GM23338 (cell line): Measurements from ENCODE around the gene GLI1.

ENCODE experiments used
- EZH2phosphoT487 ChIP-seq: fragments of 200-600 bp; sonication (generic); IDR thresholded peaks from one replicate; pipeline ENCODE4 v1.8.1; 2018; ENCODE audit warnings: antibody characterized with exemption; ENCODE audit not compliant: unreplicated experiment
- POLR2AphosphoS5 ChIP-seq: IDR thresholded peaks from 2 replicates; pipeline ENCODE4 v1.6.1; 2016; ENCODE audit warnings: antibody characterized with exemption, low read depth
- ZNF114 ChIP-seq: fragments of 250-450 bp; sonication (Bioruptor Pico); IDR thresholded peaks from 2 replicates; pipeline ENCODE4 v1.5.0; 2020; ENCODE audit warnings: mild to moderate bottlenecking, moderate library complexity
- TF ChIP-seq, protein P1 (sequence below): IDR thresholded peaks from one replicate; pipeline ENCODE4 v1.6.1; 2018; ENCODE audit warnings: antibody characterized with exemption; ENCODE audit not compliant: unreplicated experiment
- TF ChIP-seq, protein P2 (sequence below), 2 experiments: fragments of 200-600 bp in 1 of 2; sonication (generic) in 1 of 2; conservative IDR thresholded peaks; 2 replicates each; pipeline versions ENCODE4 v1.5.1 to v1.6.1; 2016 to 2017; ENCODE audit warnings: antibody characterized with exemption in 2 of 2, low read depth in 2 of 2, mild to moderate bottlenecking in 2 of 2, moderate library complexity in 1 of 2

DNA sequence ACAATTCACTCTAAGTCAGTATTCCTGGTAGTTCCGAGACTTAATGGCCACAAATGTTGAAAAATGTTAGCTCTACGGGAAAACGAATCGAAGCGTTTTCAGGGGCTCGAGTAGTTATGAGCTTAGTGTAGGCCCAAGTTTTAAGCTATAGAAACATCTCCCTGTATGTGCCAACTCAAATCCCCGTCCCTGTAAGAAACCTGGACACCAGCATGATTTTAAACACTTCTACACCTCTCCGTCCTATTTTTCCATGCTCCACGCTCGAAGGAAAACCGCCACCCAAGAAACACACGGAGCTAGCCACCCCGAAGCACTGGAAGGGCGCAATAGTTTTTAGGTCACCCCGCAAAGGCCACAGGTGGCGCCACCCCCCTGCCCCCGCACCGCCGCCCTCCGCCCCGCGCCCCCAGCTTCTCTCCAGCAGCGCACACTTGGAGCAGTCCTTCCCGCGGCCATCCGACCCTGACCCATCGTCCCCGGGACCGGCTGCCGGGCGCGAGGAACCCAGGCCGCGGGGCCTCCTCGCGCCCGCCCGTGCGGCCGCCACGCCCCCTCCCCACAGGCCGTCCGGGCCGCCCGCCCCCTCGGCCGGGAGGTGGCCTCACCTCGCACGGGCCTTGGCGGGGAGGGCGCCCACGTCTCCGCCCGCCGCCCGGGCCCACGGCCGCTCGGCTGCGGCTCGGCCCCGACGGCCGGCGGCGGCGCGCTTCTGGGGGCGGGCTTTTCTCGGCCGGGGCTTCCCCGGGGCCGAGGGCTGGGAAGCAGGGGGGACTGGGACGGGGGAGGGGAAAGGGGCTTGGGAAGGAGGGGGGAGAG lies 29.3 kb upstream of the GLI1 start:
- TF ChIP-seq POLR2AphosphoS5 = no peak
- TF ChIP-seq, protein P1, sequence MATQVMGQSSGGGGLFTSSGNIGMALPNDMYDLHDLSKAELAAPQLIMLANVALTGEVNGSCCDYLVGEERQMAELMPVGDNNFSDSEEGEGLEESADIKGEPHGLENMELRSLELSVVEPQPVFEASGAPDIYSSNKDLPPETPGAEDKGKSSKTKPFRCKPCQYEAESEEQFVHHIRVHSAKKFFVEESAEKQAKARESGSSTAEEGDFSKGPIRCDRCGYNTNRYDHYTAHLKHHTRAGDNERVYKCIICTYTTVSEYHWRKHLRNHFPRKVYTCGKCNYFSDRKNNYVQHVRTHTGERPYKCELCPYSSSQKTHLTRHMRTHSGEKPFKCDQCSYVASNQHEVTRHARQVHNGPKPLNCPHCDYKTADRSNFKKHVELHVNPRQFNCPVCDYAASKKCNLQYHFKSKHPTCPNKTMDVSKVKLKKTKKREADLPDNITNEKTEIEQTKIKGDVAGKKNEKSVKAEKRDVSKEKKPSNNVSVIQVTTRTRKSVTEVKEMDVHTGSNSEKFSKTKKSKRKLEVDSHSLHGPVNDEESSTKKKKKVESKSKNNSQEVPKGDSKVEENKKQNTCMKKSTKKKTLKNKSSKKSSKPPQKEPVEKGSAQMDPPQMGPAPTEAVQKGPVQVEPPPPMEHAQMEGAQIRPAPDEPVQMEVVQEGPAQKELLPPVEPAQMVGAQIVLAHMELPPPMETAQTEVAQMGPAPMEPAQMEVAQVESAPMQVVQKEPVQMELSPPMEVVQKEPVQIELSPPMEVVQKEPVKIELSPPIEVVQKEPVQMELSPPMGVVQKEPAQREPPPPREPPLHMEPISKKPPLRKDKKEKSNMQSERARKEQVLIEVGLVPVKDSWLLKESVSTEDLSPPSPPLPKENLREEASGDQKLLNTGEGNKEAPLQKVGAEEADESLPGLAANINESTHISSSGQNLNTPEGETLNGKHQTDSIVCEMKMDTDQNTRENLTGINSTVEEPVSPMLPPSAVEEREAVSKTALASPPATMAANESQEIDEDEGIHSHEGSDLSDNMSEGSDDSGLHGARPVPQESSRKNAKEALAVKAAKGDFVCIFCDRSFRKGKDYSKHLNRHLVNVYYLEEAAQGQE = no peak
- no peak for TF ChIP-seq EZH2phosphoT487
- TF ChIP-seq, protein P2, sequence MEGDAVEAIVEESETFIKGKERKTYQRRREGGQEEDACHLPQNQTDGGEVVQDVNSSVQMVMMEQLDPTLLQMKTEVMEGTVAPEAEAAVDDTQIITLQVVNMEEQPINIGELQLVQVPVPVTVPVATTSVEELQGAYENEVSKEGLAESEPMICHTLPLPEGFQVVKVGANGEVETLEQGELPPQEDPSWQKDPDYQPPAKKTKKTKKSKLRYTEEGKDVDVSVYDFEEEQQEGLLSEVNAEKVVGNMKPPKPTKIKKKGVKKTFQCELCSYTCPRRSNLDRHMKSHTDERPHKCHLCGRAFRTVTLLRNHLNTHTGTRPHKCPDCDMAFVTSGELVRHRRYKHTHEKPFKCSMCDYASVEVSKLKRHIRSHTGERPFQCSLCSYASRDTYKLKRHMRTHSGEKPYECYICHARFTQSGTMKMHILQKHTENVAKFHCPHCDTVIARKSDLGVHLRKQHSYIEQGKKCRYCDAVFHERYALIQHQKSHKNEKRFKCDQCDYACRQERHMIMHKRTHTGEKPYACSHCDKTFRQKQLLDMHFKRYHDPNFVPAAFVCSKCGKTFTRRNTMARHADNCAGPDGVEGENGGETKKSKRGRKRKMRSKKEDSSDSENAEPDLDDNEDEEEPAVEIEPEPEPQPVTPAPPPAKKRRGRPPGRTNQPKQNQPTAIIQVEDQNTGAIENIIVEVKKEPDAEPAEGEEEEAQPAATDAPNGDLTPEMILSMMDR (conservative IDR thresholded peaks at IDR 0.05; ENCODE audit: low read depth in 2 of 2) = peak in 1 of 2 experiments; percentile 7; a peak in 1 of 4 replicates
- TF ChIP-seq ZNF114 (CRISPR knock-in tag) = no peak
